HG02852 (cell line): ENCODE data around the gene ZNF410.

ENCODE experiments used
- ATAC-seq: cut with Tn5 transposase; IDR thresholded peaks from one replicate; pipeline ENCODE4 v1.9.1; 2021; ENCODE audit warnings: mild to moderate bottlenecking, moderate library complexity; ENCODE audit not compliant: unreplicated experiment

Gene ZNF410

DNA sequence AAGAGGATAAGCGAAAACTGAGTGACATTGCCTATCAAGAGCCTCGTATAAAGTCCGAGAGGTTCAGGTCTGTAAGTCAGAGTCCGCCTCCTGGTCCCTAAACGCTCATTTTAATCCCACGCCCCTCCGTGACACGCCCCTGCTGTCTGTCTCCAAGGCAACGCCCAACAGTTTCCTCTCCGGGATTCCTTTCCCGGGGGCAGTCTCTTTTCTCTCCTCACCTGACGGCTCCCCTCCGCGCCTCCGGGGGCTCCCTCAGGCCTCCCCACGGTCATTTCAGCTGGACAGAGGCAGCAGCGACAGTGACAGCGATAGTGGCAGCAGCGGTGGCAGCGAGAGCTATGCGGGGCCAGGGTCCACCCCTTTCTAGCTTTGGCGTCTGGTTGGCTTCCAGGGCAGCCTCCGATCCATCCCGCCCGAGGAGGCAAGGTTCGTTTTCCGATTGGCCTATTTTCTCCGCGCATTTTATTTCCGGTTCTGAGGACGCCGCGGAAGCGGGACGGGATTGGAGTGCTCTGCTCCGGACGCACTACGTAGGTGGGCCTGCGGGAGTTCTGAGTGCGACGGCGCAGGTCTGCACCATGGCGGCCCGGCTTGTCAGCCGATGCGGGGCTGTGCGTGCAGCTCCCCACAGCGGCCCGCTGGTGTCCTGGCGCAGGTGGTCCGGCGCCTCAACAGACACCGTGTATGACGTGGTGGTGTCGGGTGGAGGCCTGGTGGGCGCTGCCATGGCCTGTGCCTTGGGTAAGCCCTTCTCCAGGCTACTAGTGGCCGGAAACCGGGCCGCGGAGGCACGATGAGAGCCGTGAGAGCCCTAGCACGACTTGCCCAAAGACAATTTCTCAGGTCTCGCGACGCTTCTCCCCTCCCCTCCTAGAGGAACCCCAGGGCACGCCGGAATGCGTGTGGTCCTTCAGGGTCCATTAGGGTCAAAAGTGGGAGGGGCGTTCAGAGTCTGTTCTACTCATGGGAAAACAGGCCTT, 63.4 kb downstream of the ZNF410 start, which contains the start of the genes COQ6 and FAM161B:
COQ6 (plus strand) TSS at position 551 of the 983 bp plus-strand sequence; CDS start at position 582, 31 bp downstream.
FAM161B (minus strand) TSS at position 343 of the 983 bp plus-strand sequence; CDS start at position 275, 68 bp downstream.
- ATAC-seq: peak; percentile 87

DNA sequence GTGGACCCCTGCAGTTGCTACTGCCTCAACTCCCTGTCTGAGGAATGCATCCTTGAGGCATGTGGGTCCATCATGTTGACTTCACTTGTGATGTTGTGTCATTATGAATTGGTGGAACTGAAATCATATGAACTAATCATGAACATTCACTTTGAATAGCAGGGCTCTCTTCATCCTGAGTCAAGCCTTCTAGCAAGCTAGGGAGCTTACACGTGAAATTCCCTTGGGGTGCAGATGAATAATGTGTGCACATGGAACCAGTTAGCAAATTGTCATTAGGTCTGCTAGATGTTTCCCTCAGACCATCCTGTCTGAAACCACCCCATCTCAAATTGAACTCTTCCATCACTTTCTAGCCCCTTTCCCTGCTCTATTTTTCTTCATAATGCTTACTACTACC, 67.1 kb downstream of the ZNF410 start:
- ATAC-seq: no peak

DNA sequence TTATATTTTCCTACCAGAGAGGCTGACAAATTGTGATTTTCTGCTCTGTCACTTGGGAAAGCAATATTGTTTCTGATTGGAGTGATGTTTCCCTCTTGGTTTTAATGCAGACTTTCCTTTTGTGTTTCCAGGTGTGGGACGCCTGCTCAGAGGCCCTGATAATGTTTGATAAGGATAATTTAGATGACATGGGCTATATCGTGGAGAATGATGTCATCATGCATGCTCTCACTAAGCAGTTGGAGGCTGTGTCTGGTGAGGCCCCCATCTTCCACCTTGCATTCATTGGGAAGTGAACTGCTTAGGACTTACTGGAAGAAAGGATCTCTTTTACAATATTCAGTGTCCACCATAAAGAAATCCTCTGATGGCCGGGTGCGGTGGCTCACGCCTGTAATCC, 69.0 kb downstream of the ZNF410 start:
- ATAC-seq: no peak

GRCh38 chr14:73958591-73958990, 71.9 kb downstream of the ZNF410 start:
- ATAC-seq: no peak

- no peak for ATAC-seq
Measured at GRCh38 chr14:73961192-73961591, 74.5 kb downstream of the ZNF410 start.

- ATAC-seq: no peak
Measured at GRCh38 chr14:73965216-73965615, 78.6 kb downstream of the ZNF410 start.

GRCh38 chr14:73968885-73969284, 82.2 kb downstream of the ZNF410 start:
- no peak for ATAC-seq

- no peak for ATAC-seq
Measured at GRCh38 chr14:73973497-73973896, 86.8 kb downstream of the ZNF410 start.

- no peak for ATAC-seq
Measured at GRCh38 chr14:73976125-73976524, 89.5 kb downstream of the ZNF410 start.

GRCh38 chr14:73977896-73978295, 91.2 kb downstream of the ZNF410 start:
- ATAC-seq: no peak
